Mesothelial cell of epicardium (in vitro differentiated cells): Measurements from ENCODE around the gene LCNL1. TPM values are rescaled to one million over a fixed set of nuclear protein-coding genes. Genes with fewer than 3 reads are reported as not detected.

Experiments
- DNase-seq, 2 experiments: peaks; one replicate each; pipeline ENCODE4 v3.0.0; 2021; ENCODE audit warnings: low spot score in 2 of 2; ENCODE audit not compliant: unreplicated experiment in 2 of 2
- H3K27ac Mint-ChIP-seq: 2 replicates; pipeline ENCODE4 v1.8.0; 2021; ENCODE audit warnings: mixed read lengths
- H3K27me3 Mint-ChIP-seq: 2 replicates; pipeline ENCODE4 v1.8.0; 2021; ENCODE audit warnings: low read depth, mixed read lengths
- H3K36me3 Mint-ChIP-seq: 2 replicates; pipeline ENCODE4 v1.8.0; 2021; ENCODE audit warnings: mixed read lengths
- H3K4me1 Mint-ChIP-seq: 2 replicates; pipeline ENCODE4 v1.8.0; 2021; ENCODE audit warnings: mixed read lengths
- H3K4me3 Mint-ChIP-seq: 2 replicates; pipeline ENCODE4 v1.8.0; 2021; ENCODE audit warnings: mild to moderate bottlenecking, moderate library complexity, mixed read lengths
- H3K9me3 Mint-ChIP-seq: 2 replicates; pipeline ENCODE4 v1.8.0; 2021; ENCODE audit warnings: mixed read lengths
- CTCF ChIP-seq: fragments of 200-600 bp; sonication (generic); IDR thresholded peaks from one replicate; pipeline ENCODE4 v1.5.0; 2021; ENCODE audit warnings: antibody characterized with exemption; ENCODE audit not compliant: unreplicated experiment
- total RNA-seq: library from RNA; stranded (reverse); gene quantifications from 3 replicates; pipeline ENCODE4 v1.2.1, GENCODE V29; 2021

The LCNL1 gene
- total RNA-seq, 1 donor from 2014 or later = 5.5 TPM

- no peak for TF ChIP-seq CTCF
- Mint-ChIP-seq H3K4me1 (no peaks in the 10 kb centered on the region), H3K4me3 (no peak overlapping the region), H3K27ac (no peak overlapping the region), H3K9me3 (no peaks in the 10 kb centered on the region), H3K27me3 (no peaks in the 10 kb centered on the region), H3K36me3 (peaks cover 6% of the 10 kb centered on the region)
- no peak for DNase-seq
Observed at GRCh38 chr9:137020771-137021567, 38.2 kb downstream of the LCNL1 start.

GRCh38 chr9:137021568-137021978 is 38.8 kb downstream of the LCNL1 start:
- Mint-ChIP-seq H3K27me3 (no peaks in the 10 kb centered on the region), H3K27ac (no peak overlapping the region), H3K9me3 (no peaks in the 10 kb centered on the region), H3K4me3 (no peak overlapping the region), H3K36me3 (peaks cover 5% of the 10 kb centered on the region), H3K4me1 (no peaks in the 10 kb centered on the region)
- no peak for TF ChIP-seq CTCF
- no peak for DNase-seq

GRCh38 chr9:137021979-137022661 is 39.3 kb downstream of the LCNL1 start:
- H3K9me3 Mint-ChIP-seq = no peaks in the 10 kb centered on the region

GRCh38 chr9:137022662-137023008 is 39.8 kb downstream of the LCNL1 start:
- Mint-ChIP-seq H3K27me3 (no peaks in the 10 kb centered on the region), H3K4me1 (peaks cover 3% of the 10 kb centered on the region), H3K9me3 (no peaks in the 10 kb centered on the region), H3K36me3 (peaks cover 1% of the 10 kb centered on the region), H3K4me3 (no peak overlapping the region), H3K27ac (no peak overlapping the region)
- TF ChIP-seq CTCF = no peak
- DNase-seq = no peak

More at GRCh38 chr9:137021979-137022661, 39.3 kb downstream of the LCNL1 start:
- peaks cover under 1% of the 10 kb centered on the region for H3K4me1 Mint-ChIP-seq
- peaks cover 1% of the 10 kb centered on the region for H3K36me3 Mint-ChIP-seq
- TF ChIP-seq CTCF = no peak
- no peaks in the 10 kb centered on the region for H3K27me3 Mint-ChIP-seq
- DNase-seq = no peak
- H3K4me3 Mint-ChIP-seq = no peak overlapping the region
- no peak overlapping the region for H3K27ac Mint-ChIP-seq

GRCh38 chr9:137023157-137023556 is 40.4 kb downstream of the LCNL1 start:
- Mint-ChIP-seq H3K36me3 (peaks cover 1% of the 10 kb centered on the region), H3K4me3 (no peak overlapping the region)

More at GRCh38 chr9:137023157-137023556, 40.4 kb downstream of the LCNL1 start:
- H3K9me3 Mint-ChIP-seq = no peaks in the 10 kb centered on the region
- H3K27ac Mint-ChIP-seq = no peak overlapping the region
- no peaks in the 10 kb centered on the region for H3K27me3 Mint-ChIP-seq
- TF ChIP-seq CTCF = no peak
- no peak for DNase-seq
- H3K4me1 Mint-ChIP-seq = peaks cover 3% of the 10 kb centered on the region
